GM18951 (cell line): ENCODE measurements around the gene EPHB4.

Source experiments
- POLR2A ChIP-seq: IDR thresholded peaks from 4 replicates; pipeline ENCODE4 v1.6.1; 2011; ENCODE audit warnings: mild to moderate bottlenecking; ENCODE audit not compliant: insufficient read length, insufficient read depth; ENCODE audit errors: extremely low read depth
- in situ Hi-C: fragments of 300-500 bp; cut with MboI; formaldehyde crosslinking; loops from one replicate; pipeline ENCODE4 v1.12.0; 2022; ENCODE audit warnings: low sequenced_read_pairs, mixed read lengths, inconsistent platforms; ENCODE audit not compliant: unreplicated experiment

The EPHB4 gene

GRCh38 chr7:100802951-100803350 lies 24.4 kb downstream of the EPHB4 start:
- no peak for TF ChIP-seq POLR2A
- in situ Hi-C loops, result no loop called here

GRCh38 chr7:100801833-100802568 lies 25.3 kb downstream of the EPHB4 start:
- in situ Hi-C loops, result no loop called here
- no peak for TF ChIP-seq POLR2A

- in situ Hi-C loops, result no loop called here
- TF ChIP-seq POLR2A, result no peak
Measured at GRCh38 chr7:100799037-100799896, 28.1 kb downstream of the EPHB4 start.

- TF ChIP-seq POLR2A, result no peak
- in situ Hi-C loops, result no loop called here
Measured at GRCh38 chr7:100794741-100795140, 32.6 kb downstream of the EPHB4 start.

GRCh38 chr7:100793806-100794660 lies 33.3 kb downstream of the EPHB4 start:
- no peak for TF ChIP-seq POLR2A
- in situ Hi-C loops, result no loop called here

- no peak for TF ChIP-seq POLR2A
- in situ Hi-C loops, result no loop called here
Measured at GRCh38 chr7:100791881-100792666, 35.2 kb downstream of the EPHB4 start.

GRCh38 chr7:100789055-100789454 lies 38.3 kb downstream of the EPHB4 start:
- in situ Hi-C loops, result no loop called here
- no peak for TF ChIP-seq POLR2A

- TF ChIP-seq POLR2A, result no peak
- in situ Hi-C loops, result no loop called here
Measured at GRCh38 chr7:100786323-100786722, 41.0 kb downstream of the EPHB4 start.

GRCh38 chr7:100785878-100786277 lies 41.4 kb downstream of the EPHB4 start:
- in situ Hi-C loops, result no loop called here
- no peak for TF ChIP-seq POLR2A

GRCh38 chr7:100783804-100784203 lies 43.5 kb downstream of the EPHB4 start:
- in situ Hi-C loops, result no loop called here
- TF ChIP-seq POLR2A, result no peak

- in situ Hi-C loops, result no loop called here
- TF ChIP-seq POLR2A, result no peak
Measured at GRCh38 chr7:100781255-100781654, 46.1 kb downstream of the EPHB4 start.

- in situ Hi-C loops, result no loop called here
- TF ChIP-seq POLR2A, result no peak
Measured at GRCh38 chr7:100779359-100779758, 48.0 kb downstream of the EPHB4 start.
